Cardiac fibroblast (primary cell): ENCODE data around the gene RUBCNL.

ENCODE experiments used
- DNase-seq, 2 donors: peaks; one replicate each; pipeline versions ENCODE4 v3.0.0 to v3.0.0-alpha.2; 2010; ENCODE audit warnings: low read depth in 2 of 2
- H3K4me3 ChIP-seq, 2 donors: replicated peaks in 1 of 2; 1 replicate in 1 of 2; 2 replicates in 1 of 2; pipeline ENCODE4 v1.5.1; 2011; ENCODE audit warnings: low read depth in 2 of 2, low read length in 2 of 2, mild to moderate bottlenecking in 2 of 2, moderate library complexity in 1 of 2
- TF ChIP-seq, protein P1 (sequence below): IDR thresholded peaks from one replicate; pipeline ENCODE4 v1.5.1; 2011; ENCODE audit warnings: low read depth, mild to moderate bottlenecking, low read length, inconsistent platforms

The RUBCNL gene

GRCh38 chr13:46304546-46304945 lies 82.5 kb downstream of the RUBCNL start:
- no peak for DNase-seq
- TF ChIP-seq, protein P1, sequence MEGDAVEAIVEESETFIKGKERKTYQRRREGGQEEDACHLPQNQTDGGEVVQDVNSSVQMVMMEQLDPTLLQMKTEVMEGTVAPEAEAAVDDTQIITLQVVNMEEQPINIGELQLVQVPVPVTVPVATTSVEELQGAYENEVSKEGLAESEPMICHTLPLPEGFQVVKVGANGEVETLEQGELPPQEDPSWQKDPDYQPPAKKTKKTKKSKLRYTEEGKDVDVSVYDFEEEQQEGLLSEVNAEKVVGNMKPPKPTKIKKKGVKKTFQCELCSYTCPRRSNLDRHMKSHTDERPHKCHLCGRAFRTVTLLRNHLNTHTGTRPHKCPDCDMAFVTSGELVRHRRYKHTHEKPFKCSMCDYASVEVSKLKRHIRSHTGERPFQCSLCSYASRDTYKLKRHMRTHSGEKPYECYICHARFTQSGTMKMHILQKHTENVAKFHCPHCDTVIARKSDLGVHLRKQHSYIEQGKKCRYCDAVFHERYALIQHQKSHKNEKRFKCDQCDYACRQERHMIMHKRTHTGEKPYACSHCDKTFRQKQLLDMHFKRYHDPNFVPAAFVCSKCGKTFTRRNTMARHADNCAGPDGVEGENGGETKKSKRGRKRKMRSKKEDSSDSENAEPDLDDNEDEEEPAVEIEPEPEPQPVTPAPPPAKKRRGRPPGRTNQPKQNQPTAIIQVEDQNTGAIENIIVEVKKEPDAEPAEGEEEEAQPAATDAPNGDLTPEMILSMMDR = no peak
- H3K4me3 ChIP-seq = no peak overlapping the region

DNA sequence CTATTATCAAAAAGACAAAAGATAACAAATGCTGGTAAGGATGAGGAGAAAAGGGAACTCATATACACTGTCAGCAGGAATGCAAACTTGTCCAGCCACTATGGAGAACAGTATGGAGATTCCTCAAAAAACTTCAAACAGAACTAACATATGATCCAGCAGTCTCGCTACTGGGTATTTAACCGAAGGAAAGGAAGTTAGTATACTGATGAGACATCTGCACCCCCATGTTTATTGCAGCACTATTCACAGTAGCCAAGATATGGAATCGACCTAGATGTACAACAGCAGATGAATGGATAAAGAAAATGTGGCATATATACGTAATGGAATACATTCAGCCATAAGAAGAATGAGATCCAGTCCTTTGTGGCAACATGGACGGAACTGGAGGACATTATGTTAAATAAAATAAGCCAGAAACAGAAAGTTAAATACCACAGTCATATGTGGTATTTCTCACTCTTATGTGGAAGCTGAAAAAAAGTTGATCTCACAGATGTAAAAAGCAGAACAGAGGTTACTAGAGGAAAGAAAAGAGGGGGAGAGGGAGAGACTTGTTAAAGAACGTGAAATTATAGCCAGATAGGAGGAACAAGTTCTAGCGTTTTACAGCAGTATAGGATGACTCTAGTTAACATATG lies 83.2 kb downstream of the RUBCNL start:
- TF ChIP-seq, protein P1 = no peak
- H3K4me3 ChIP-seq = no peak overlapping the region

GRCh38 chr13:46297361-46297811 lies 89.7 kb downstream of the RUBCNL start:
- no peak overlapping the region for H3K4me3 ChIP-seq
- peak; percentile 38 to 43 for DNase-seq
- TF ChIP-seq, protein P1 = no peak

More for the DNA sequence above, 83.2 kb downstream of the RUBCNL start:
- DNase-seq = no peak

- TF ChIP-seq, protein P1 = no peak
- peak; percentile 83 to 92 for DNase-seq
- no peak overlapping the region for H3K4me3 ChIP-seq
Measured at GRCh38 chr13:46296921-46297320, 90.1 kb downstream of the RUBCNL start.

GRCh38 chr13:46296115-46296822 lies 90.8 kb downstream of the RUBCNL start:
- no peak overlapping the region for H3K4me3 ChIP-seq
- DNase-seq = peak; percentile 96 to 97

GRCh38 chr13:46295491-46296114 lies 91.4 kb downstream of the RUBCNL start:
- TF ChIP-seq, protein P1 = no peak
- DNase-seq = peak; percentile 83 to 86
- no peak overlapping the region for H3K4me3 ChIP-seq

More at GRCh38 chr13:46296115-46296822, 90.8 kb downstream of the RUBCNL start:
- TF ChIP-seq, protein P1 = no peak
